NCI-H2171 treated with DMSO at 0.1 percent for 48 hours (cell line): Measurements from ENCODE around the gene CCDC136.

Experiments
- DNase-seq: peaks from one replicate; lab custom pipeline; 2025; lab: John Stamatoyannopoulos, UW

CCDC136 gene

DNA sequence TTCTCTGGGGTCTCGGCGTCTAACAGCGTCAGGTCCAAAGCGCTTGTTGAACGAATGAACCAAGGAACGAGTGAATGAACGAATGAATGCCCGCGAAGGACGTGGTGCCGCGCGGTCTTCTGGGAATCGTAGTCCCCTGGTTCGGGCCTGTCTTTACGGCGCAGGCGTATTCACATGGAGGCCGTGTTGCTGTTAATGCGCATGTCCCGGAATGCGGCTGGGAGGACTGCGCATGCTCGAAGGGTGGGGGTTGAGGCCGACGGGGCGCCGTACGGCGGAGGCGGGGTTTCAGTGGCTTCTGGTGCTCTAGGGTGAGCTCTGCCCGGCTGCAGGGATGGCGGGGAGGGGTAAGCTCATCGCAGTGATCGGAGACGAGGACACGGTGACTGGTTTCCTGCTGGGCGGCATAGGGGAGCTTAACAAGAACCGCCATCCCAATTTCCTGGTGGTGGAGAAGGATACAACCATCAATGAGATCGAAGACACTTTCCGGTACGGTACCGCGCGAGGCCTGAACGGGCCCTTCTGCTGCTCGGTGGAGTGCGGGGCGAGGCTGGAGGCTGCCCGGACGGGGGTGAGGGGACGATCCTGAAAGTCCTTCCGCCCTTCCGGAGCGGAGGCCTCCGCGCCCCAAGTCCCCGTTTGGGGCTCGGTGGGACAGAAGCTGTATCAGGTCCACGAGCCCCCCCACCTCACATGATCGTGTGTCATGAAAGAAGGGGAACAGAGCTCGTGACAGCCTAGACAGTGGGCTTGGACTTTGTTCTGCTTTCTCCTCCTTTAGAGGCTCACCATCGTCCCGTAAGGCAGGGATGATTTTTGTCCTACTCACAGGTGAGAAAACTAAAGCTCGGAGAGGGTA lies 71.0 kb downstream of the CCDC136 start, which contains the start of gene ATP6V1F:
ATP6V1F (plus strand) TSS at position 286 of the 862 bp plus-strand sequence; CDS start at position 335, 49 bp downstream.
- peak; percentile 98 for DNase-seq

DNA sequence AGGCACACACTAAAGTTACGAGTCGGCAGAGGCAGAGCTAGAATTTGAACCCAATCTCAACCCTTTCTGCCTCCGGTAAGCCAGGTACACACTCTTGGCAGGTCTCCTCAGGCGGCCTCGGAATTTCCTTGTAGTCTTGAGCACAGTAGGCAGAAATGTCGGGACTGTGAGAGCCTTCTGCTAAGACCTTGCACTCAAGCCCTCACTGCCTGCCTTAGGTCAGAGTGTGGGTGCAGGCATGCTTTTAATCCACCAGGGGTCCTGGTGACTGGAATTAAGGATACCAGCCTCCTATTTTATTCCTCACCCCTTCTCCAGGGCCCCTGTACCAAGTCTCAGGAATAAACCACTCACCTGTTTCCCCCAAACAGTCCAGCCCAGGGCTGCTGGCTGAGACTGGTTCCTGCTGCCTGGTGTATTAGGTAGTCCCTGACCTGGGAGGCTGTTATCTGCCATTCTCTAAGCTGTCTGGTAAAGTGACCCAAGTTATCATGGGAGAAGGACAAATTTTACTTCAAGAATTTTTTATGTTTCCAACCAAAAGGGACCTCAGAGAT lies 71.7 kb downstream of the CCDC136 start:
- DNase-seq, result peak; percentile 64

DNA sequence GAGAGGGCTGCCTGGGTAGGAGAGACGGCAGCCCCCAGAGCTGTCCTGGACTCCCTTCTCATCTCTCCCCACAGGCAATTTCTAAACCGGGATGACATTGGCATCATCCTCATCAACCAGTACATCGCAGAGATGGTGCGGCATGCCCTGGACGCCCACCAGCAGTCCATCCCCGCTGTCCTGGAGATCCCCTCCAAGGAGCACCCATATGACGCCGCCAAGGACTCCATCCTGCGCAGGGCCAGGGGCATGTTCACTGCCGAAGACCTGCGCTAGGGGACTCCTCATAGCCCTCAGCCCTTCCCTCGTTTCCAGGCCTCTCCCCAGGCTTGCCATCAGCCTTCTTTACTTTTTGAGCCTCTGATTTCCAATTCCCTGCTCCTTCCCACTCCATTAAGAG lies 73.5 kb downstream of the CCDC136 start:
- DNase-seq, result no peak

DNA sequence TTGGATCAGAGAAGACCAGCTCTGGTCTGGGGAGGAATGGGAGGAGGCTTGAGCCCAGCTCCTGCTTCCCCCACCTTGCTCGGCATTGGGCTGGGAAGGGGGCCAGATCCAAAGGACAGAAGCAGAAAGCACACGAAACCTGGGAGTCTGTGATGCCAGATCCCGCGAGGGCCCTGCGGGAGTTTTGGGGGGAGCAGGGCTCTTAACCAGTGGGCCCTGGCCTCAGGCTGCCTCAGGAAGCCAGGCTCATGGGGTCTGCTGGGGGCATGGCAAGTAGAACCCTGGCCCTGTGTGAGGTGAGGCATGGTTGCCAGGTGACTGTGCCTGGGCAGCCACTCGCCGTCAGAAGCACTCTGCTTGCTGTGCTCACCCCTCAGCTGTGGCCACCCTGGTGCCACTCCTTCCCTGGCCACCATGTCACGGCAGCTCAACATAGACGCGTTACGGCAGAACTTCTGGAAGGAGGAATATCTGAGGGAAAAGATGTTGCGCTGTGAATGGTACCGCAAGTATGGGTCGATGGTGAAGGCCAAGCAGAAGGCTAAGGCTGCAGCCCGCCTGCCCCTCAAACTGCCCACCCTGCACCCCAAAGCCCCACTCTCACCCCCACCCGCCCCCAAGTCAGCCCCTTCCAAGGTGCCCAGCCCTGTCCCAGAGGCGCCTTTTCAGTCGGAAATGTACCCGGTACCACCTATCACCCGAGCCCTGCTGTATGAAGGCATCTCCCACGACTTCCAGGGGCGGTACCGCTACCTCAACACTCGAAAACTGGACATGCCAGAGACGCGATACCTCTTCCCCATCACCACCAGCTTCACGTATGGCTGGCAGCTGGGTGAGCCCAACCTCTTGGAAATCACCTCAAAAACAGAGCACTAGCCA lies 74.5 kb downstream of the CCDC136 start:
- no peak for DNase-seq

DNA sequence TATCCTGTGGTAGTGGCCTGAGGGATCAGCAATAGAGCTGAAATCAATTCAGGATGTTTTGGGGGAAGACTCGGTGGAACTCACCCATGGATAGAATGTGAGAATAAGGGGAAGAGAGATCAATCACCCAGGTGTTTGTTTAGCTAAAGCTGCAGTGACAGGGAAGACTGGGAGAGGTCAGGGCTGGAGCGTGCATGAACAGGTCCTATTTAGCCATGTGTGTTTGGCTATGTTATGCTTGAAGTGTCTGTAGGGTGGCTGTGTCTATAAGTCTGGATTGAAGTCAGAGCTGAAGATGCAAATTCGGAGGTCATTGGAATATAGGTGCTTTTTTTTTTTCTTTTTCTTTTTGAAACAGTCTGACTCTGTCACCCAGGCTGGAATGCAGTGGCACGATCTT lies 75.5 kb downstream of the CCDC136 start:
- DNase-seq, result no peak

DNA sequence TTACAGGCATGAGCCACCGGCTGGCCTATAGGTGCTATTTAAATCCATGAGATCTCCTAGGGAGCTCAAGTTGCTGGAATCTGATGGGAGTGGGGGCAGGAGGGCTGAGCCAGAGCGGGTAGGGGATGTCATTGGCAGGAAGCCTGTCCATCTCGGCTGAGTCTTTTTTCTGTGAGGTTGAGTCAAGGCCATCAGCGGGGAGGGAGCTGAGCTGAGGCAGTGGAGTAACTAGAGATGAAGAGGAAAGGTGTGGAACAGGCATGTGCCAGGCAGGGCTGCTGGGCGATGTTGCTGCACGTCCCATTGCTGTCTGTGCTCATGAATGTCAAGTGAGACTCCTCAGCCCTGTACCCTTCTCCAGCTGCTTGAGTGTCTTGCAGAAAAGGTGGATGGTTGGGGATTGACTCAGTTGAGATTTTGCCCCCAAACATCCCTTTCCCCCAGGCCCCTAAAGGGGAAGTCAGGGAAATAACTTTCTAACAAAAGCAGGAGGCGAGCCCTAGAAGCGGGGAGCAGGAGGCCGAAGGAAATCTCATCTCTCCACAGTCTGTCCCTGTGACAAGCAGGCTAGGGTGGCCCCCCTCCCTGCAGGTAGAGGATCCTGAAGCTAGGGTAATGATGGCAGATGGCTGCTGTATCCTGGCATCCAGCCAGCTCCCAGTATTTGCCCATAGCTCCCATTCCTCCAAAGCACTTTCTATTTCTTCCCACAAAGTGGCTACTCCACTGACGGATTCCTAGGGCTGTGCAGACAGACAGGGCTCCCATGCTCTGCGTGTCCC lies 76.3 kb downstream of the CCDC136 start:
- peak; percentile 96 for DNase-seq

DNA sequence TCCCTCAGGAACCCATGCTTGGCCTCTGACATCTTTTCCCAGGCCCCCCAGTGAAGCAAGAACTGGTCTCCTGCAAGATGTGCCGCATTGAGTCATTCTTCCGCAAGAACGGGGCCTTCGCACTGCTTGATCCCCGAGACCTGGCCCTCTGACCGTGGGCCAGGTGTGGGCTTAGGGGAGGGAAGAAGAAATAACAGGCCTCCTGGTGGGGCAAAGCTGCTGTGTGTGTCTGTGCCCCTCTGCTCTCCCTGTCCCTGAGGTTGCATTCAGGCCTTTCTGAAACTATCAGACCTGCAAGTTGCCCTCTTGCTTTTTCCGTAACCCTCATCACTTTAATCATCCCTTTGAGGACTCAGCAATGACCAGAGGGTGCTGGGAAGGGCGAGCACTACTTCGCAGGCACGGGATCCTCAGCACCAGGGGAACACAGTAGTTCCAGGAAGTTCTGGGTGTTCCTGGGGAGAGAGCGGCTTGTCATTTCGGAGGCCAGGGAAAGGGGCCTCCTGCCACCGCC lies 76.9 kb downstream of the CCDC136 start:
- DNase-seq, result no peak

DNA sequence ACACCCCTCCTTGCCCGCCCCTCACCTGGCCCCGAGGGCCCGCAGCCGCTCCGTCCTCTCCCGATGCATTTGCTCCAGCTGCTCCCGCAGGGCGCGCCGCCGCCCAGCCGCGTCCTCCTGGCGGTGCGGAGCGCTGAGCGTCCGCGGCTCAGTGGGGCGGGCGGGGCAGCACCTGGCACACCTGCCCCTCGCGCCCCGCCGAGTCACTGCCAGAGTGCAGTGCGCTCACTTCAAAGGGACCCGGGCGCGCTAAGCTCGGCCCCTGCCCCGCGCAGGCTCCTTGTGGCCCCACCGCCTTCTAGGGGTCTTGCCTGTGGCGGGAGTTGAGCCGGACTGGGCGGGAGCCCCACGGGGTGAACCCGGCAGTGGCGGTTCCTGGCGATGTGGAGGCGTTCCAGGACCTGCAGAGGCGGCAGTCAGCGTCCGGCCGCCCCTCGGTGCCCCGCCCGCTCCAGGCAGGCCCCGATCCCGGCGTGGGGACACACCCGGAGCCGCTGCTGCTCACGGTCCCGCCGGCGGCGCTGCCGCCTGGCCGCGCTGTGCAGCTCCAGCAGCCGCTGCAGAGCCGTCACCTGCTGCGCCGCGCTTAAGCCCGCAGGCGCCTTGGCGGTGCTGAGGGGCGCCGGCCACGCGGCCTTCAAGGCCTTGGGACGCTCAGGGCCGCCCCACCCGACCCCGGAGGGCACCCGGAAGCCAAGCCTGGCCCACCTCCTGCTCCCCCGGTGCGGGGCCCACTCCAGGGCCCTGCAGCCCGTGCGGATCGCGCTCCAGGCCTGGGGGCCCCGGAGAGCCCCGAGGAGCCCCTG lies 77.6 kb downstream of the CCDC136 start:
- peak; percentile 60 for DNase-seq

DNA sequence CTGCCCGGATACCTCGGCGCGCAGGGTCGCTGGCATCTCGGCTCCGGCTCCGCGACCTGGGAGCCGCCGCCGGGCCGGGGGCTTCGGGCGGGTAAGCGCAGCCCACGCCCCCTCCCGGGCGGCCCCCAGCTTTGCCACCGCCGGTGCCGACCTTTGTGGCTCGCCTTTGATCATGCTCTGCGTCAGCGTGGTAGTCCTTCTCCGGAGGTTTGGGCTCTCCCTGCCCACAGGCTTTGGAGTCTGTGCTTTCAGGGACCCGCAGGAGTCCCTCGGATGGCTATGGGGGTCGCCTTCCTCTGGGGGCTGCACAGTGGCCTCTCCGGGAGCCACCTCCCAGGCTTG lies 78.1 kb downstream of the CCDC136 start:
- no peak for DNase-seq

DNA sequence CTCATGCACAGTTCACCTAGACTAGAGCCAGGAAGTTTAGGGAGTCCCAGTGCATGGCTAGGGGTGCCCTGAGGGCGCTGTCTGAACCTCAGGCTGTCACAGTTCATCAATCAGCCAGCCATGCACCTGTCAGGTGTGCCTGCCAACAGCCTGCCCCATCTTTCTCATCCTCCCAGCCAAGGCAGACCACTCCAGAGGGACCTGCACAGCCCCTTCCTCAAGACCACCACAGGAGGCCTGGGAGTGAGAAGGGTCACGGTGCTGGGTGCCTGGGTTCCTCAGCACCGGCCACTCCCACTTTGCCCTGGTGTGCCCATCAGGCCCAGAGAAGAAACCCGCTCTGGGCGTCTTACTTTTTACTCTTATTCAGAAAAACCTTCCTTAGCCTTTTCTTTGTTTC lies 79.3 kb downstream of the CCDC136 start:
- no peak for DNase-seq
